ENCODE data around the gene ING3.
A peak's percentile ranks its signal among the peaks of the same experiment; 100 is the strongest.

ING3 gene

DNA sequence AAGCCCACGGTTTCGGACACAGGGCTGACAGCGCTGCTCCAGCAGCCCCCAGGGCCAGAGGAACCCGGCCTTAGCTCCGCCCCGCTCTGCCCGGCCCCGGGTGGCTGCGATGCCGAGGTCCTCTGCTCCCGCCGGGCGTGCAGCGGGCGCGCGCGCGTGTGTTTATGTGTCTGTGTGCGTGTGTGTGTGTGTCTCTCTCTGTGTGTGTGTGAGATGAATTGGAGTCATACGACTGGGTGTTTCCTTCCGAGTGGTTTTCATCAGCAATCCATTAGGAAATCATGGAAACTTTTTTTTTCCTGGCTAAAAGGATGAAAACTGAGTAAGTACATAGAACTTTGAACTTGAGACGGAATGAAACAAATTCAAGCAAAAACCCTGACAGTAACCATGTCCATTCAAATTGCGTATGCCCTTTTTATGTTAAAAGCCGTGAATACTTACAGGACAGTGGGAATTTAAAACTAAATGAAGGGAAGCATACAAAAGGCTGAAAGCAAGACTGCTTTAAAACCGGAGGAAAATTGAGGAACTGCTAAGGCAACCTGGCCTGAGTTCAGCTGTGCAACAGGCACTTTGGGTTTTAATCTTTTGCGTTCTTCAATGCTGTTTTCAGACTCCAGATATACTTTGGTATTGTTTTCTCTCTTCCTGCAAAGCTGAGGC, 38.1 kb downstream of the ING3 start, which contains the start of gene CPED1:
Gene CPED1 (plus strand): TSS at position 121 of the 666 bp plus-strand sequence. CDS start 911 bp downstream, outside the sequence.
- DNase-seq (ENCODE audit: low read depth in 2 of 3, low spot score in 2 of 3): peak in 1 of 3 experiments; percentile 5

- no peak for DNase-seq (ENCODE audit: low read depth in 2 of 3, low spot score in 2 of 3)
These were observed 39.0 kb downstream of the ING3 start for GRCh38 chr7:120989257-120990220.

DNA sequence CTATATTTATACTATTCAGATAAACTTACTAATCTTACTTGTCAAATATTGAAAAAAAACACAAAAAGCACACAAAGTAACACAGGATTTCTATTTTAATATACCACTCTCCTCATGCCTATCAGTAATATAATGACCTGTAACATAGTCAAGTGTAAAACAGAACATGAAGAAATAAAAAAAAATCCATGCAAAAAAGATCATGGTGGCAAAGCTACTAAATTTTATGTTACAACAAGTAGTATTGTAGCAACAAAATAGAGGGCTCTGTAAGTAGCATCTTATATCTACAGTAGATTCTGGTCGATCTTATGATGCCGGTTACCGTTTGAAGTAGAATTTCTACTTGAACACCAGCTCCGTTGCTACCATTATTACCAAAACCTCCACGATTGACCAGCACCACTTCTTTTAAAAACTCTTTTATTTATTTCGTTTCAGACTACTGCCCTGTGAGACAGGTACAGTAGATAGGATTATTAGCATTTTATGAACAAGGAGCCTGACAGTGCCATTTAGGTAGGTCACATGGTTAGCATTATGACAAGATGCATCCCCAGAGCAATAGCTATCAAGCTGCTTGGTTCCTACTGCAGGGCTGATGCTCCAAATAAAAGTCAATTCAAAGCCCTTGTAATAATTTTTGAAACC, 40.0 kb downstream of the ING3 start:
- no peak for DNase-seq (ENCODE audit: low read depth in 2 of 3, low spot score in 2 of 3)

GRCh38 chr7:120991161-120991560, 40.6 kb downstream of the ING3 start:
- DNase-seq (ENCODE audit: low read depth in 2 of 3, low spot score in 2 of 3): no peak

GRCh38 chr7:120991581-120991980, 41.0 kb downstream of the ING3 start:
- DNase-seq (ENCODE audit: low read depth in 2 of 3, low spot score in 2 of 3): no peak

DNA sequence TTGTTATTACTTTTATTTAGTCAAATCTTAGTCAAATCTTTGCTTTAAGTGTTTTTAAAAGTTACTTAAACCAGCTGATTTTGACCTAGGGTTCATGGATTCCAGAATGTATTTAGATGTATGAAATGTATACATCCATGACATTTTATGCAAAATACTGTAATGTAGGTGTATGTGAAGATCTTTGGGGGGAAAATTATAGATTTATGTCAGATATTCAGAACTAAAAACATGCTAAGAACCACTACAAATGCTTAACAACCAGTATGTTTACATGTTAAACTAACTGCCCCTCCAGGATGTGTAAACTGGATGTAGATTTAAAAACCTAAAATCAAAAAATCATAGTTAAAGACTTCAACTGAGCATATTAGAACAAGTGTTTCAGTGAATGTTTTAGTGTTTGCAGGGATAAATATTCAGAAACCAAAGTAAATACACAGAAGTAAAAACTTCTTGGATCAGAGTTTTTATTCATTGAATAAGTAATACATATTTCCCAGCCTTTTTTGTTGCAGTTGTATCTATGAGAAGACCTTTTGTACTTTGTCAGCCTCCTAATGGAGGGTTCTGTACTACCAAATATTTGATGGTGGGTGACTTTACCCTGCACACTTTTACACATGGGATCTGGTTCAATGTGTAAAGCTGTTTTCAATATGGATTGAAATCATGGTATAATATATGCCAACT, 41.8 kb downstream of the ING3 start:
- no peak for DNase-seq (ENCODE audit: low read depth in 2 of 3, low spot score in 2 of 3)

DNA sequence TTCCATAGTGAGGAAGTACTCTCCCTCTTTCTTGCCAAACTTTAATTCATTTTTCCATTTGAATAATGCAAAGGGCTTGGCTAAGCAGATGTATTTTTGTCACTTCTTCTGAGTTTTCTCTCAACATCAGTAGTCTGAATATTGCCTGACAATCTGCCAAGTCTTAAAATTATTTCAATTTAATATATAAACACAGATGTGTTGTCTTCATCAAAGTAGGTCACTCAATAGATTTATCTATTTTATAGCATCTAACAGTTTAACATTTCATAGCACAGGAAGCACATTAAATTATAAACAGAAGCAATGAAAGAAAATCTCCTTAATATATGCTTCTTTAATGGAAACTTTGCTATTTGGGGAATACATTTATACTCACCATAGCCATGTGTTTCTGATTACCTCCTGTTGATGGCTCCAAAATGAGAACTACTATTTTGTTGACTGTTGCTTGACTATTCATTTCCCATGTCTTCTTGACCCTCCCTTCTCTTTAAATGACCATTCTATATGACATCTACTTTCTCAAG, 42.5 kb downstream of the ING3 start:
- DNase-seq (ENCODE audit: low read depth in 2 of 3, low spot score in 2 of 3): no peak

- no peak for DNase-seq (ENCODE audit: low read depth in 2 of 3, low spot score in 2 of 3)
These were observed 43.1 kb downstream of the ING3 start for GRCh38 chr7:120993553-120994191.

DNA sequence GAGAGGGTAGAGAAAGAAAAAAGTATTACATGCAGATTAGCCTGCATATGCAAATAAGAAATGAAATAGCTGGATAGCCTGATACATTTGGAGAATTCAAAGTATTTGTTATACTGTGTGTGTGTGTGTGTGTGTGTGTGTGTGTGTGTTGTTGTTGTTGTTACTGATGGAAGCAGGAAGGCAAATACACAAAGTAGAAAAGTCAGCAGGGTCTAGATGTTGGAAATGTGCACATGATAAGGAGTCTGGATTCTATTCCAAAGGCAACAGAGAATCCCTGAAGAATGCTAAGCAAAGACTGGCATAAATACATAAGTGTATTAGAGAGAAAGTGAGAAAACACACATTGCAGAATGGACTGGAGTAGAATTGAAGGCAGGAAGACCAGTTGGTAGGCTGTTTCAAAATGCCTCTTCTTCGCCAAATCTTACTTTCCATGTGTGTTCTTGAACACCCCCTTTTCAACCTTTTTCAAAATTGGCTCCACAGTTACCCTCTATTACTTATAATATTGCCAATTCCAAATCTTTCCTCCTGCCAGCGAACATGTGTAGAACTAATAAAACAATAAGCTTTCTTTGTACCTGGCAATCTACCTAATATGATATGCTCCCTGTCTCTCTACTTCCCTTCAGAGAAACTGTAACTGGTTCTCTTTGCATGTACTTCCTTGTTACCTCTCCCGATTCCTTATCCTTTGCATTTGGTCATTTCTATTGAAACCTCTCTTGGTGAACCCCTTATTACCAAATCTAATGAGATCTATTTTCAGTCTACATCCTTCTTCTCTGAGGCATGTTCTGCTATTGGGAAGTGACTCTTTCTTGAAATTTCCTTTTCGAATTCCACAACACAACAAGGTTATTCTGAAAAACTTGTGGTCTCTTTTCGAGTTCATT, 44.2 kb downstream of the ING3 start:
- DNase-seq (ENCODE audit: low read depth in 2 of 3, low spot score in 2 of 3): no peak

DNA sequence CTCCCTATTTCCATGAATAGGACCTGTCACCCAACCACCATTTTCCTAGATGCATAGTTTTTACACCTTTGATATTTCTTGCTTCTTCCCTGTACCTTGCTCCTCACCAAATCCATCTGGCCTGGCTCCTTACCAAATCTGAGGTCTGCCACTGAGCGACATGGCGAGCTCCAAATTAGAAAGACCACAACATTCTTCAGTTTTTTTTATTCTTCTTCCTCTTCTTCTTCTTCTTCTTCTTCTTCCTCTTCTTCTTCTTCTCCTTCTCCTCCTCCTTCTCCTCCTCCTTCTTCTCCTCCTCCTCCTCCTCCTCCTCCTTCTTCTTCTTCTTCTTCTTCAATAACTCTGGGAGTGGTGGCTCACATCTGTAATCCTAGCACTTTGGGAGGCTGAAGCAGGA, 45.1 kb downstream of the ING3 start:
- DNase-seq (ENCODE audit: low read depth in 2 of 3, low spot score in 2 of 3): no peak

DNA sequence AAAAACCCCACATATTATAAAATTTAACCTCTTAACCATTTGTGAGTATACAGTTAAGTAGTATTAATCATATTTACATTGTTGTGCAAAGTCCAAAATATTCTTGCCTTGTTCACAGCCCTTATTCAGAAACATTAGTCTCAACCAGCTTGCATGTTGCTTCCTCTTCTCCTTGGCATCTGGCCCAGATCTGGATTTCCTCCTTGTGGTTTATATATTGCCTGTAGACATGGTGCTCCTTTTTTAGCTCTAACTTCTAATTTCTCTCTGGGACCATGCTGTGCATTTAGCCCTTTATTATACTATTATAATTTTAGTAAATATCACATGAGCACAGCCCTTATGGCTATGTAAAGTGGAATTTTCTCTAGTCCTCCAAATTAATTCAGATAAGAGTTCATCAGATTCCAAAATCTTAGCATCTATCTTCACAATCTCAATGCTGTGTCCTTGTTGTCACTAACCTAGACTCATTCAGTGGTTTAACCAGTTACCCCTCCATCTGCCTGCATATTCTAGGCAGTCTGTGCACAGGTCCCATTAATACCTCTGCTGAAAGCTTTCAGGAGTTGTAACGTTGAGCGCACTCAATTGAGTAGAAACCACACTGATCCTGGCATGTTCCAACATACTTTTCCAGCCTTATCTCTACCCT, 45.9 kb downstream of the ING3 start:
- DNase-seq (ENCODE audit: low read depth in 2 of 3, low spot score in 2 of 3): no peak

DNA sequence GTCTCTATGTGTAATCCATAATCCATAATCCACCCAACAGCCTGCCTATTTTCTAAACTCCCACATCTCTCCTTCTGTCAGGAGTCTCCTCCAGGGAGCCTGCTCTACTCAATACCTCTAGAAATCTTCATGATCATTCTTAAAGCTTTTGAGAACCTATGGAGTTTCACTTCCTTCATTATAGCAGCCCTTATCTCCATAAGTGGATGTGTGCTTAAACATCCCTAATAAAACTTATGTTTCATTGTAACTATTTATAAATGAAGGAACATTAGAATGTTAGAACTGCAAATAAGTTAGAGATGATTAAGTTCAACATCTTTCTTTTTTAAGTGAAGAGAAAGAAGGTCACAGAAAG, 46.4 kb downstream of the ING3 start:
- DNase-seq (ENCODE audit: low read depth in 2 of 3, low spot score in 2 of 3): no peak

DNA sequence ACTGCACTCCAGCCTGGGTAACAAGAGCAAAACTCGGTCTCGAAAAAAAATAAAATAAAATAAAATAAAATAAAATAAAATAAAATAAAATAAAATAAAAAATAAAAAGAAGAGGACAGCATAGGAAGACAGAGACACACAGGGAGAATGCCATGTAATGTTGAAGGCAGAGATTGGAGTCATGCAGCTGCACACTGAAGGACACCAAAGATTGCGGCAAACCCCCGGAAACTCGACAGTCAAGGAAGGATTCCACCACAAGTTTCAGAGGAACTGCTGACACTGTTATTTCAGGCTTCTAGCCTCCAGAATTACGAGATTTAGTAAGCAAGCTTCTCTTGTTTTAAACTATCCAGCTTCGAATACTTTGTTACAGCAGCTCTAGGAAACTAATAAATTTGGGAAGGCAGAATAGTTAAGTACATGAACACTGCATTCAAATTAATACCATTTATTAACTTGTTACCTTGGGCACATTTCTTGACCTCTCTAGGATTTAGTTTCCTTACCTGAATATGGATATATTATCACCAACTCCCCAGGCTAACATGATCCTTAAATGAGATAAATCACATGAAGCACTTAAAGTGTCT, 47.4 kb downstream of the ING3 start:
- no peak for DNase-seq (ENCODE audit: low read depth in 2 of 3, low spot score in 2 of 3)

GRCh38 chr7:120998520-120998919, 47.9 kb downstream of the ING3 start:
- no peak for DNase-seq (ENCODE audit: low read depth in 2 of 3, low spot score in 2 of 3)

GRCh38 chr7:120998996-120999565, 48.5 kb downstream of the ING3 start:
- no peak for DNase-seq (ENCODE audit: low read depth in 2 of 3, low spot score in 2 of 3)

DNA sequence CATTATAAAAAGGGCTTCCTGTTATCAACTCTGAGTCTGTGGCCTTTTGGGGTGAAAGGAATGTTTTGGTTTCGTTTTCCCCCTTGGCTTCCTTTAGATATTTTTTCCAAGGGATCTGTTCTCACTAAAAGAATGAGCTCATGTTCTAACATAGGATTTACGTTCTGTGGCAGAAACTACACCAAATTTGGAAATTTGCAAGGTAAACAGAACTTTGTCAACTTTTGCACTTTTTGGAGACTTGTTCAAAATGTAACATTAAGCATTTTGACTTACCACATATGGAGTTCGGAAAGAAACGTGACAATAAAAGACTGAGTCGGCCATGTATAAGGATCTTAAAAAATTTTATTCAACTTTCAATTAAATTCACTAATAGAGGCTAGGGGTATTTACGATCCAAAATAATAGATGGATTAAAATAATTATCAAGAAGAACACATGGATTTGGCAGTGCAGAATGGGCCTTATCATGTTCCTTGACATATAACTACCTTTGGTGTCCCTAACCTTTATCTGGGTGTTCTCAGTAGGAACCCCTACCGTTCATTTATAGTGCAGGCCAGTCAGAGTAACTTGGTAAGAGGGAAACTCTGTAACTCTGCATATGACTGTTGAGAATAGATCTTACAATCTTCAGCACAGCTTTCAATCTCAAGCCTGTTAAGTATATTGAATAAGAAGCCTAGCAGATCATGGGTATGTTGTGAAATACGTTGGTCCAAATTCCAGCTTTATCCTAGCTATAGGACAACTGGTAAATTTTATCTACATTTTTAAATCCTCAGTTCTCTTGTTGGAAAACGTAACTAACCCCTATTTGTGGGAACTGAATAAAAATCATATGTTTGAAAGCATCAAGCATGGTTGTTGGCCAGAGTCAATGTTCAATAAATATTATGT, 49.8 kb downstream of the ING3 start:
- no peak for DNase-seq (ENCODE audit: low read depth in 2 of 3, low spot score in 2 of 3)

GRCh38 chr7:121001234-121001906, 50.8 kb downstream of the ING3 start:
- DNase-seq (ENCODE audit: low read depth in 2 of 3, low spot score in 2 of 3): no peak
